Suppressor macrophage treated with lipopolysaccharide for 1 hour (primary cell): ENCODE measurements around the gene ATP6V0E1.

Experiments
- DNase-seq, 3 donors: peaks; one replicate each; pipeline ENCODE4 v3.0.0-alpha.2; 2020 to 2022

Gene ATP6V0E1

DNA sequence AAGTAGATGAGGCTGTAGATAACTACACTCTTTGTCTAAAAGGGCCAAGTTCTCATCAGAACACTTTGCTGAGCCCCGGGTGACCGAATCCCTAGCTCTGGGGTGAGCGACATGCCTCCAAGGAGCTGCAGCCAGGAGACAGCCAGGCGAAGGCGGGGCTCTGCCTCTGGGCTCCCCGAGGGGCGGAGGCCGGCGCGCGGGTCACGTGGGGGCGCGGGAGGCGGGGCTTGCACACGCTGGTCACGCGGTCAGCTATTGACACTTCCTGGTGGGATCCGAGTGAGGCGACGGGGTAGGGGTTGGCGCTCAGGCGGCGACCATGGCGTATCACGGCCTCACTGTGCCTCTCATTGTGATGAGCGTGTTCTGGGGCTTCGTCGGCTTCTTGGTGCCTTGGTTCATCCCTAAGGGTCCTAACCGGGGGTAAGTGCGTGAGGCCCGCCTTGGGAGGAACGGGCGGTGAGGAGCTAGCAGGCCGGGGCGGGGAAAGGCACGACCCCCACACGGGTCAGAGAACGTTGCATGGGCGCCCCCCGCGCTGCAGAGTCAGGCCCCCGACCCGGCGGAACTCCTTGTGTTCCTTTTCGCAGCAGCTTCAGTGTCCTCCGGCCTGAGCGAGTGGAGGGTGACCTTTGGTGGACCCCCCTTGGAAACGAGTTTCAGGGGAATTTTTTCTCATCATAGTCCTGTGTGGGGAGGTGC lies at the start of gene ATP6V0E1:
TSS of gene ATP6V0E1 (plus strand) at position 230 of the 702 bp plus-strand sequence. CDS start at position 320, 90 bp downstream.
- peak; percentile 95 to 97 (median 96) for DNase-seq

- DNase-seq: no peak
These were observed 48.5 kb upstream of the ATP6V0E1 start for GRCh38 chr5:172935096-172935495.

GRCh38 chr5:172936401-172936800 lies 47.2 kb upstream of the ATP6V0E1 start:
- DNase-seq: no peak

DNA sequence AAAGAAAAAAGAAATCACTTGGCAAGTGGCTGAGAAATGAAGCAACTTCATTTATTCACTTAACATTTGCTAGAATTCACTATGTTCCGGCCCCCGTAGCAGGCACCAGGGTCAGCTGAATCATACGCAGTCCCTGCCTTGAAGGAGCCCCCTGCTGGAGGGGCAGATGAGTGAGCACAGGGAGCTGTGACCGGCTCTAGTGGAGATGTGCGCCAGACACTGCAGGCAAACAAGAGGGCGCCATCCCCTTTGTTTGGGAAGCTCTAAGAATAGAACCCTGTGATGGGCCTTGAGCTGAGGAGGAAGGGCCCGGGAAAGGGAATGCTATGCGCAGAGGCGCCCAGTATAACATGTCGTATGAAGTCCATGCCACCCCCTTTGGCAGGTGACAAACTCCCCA lies 44.5 kb upstream of the ATP6V0E1 start:
- peak; percentile 37 to 57 (median 45) for DNase-seq

DNA sequence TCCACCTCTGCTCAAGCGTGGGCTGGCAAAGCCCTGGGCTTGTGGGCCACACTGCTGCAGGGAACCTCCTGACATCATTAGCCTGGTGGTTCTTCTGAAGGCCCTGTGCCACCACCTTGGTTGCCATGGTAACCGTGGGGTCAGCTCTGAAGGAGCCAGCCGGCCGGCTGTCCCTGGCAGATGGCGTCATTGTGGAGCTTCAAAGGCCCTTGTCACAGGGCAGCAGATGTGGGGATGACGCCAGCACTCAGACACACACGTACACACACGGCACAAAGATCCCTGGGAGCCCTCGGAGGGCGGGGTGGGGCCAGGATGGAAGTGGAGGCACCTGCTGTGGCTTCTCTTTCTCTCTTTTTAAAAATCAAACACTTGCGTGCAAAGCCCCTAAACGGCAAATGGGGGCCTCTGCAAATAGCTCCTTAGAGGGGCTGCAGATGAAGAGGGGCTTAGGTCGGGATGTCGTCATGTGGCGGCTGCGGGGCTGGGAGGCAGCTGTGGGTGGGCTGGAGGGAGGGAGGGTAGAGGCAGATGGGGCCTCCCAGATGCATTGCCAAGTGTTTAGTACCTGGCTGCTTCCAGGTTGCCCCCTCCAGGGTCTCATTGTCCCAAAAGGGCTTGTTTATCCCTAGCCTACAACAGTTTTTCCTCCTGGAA lies 43.8 kb upstream of the ATP6V0E1 start:
- no peak for DNase-seq

GRCh38 chr5:172940268-172941066 lies 43.1 kb upstream of the ATP6V0E1 start:
- DNase-seq: no peak

GRCh38 chr5:172941067-172941516 lies 42.5 kb upstream of the ATP6V0E1 start:
- no peak for DNase-seq

- no peak for DNase-seq
These were observed 41.0 kb upstream of the ATP6V0E1 start for GRCh38 chr5:172942556-172942955.

DNA sequence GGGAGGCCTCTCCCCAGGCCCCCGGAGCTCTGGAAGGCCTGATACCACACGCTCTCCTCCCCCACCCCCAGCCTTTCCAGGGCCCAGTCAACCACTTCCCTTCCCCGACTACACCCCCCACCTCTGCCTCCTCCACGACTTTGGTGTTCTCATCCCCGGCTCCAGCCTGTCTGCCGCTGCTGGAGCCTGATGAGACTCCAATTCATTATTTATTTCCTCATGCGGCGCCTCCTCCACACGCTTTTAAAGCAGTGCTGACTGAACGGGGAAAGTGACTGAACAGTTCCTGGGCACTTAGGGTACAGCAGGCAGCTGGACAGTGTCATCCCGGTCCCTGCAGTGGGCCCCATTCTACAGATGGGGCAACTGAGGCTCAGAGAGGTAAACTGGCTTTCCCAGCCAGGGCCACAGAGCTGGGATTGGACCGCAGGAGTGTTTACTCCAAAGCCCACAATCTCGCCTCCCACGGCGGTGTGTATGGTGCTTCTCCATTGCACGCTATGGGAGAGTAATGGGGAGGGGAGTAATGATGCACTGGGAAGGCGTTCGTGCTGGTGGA lies 40.2 kb upstream of the ATP6V0E1 start:
- DNase-seq: peak; percentile 48 to 70 (median 50)

DNA sequence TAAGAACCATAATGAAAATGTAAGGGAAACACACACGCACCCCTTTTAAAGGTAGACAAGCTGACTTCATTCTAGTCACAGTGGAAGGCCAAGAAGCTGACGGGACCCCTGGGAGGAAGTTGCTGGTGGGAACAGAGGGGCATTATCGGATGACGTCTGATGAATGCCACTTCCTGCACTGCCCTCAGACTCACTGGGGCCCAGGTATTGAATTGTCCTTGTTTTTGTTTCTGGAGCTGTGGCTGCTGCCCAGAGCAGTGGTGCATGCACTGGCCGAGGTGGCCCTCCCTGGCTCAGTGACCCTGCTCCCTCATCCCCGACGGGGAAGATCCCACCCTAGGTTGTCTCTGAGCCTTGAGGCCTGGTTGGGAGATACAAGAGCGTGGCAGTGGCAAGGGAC lies 39.7 kb upstream of the ATP6V0E1 start:
- no peak for DNase-seq

DNA sequence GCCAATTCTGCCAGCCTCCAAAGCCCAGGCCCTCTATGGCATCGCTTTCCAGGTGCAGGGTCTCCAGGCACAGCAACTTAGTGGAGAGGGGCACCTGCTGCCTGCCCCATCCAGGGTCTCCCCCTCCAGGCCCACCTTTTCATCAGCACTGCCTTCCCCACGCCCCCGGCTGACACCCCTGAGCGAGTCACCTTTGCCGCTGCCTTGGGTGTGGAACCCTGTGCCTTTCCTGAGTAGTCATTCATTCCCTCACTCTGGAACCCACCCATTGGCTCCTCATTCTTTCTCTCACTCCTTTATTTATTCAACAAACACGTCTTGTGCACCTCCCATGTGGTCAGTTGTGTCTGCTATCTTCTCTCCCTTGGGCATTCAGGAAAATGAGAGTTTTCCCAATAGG lies 38.8 kb upstream of the ATP6V0E1 start:
- DNase-seq: no peak

- no peak for DNase-seq
These were observed 38.4 kb upstream of the ATP6V0E1 start for GRCh38 chr5:172945151-172945550.

- no peak for DNase-seq
These were observed 37.4 kb upstream of the ATP6V0E1 start for GRCh38 chr5:172946146-172946545.

DNA sequence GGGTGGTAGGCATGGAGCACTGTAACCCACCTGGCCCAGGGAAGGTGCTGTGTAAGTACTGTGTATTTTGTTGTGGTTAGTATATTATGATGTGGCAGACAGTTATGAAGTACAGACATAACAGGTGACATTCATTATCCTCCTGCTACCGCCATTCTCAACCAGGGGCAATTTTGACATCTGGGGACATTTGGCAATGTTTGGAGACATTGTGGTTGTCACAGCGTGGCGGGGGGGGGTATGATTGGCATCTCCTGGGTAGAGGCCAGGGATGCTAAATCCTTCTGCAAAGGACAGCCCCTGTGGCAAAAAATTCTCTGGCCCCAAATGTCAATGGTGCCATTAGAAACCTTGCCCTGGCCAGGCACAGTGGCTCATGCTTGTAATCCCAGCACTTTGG lies 34.1 kb upstream of the ATP6V0E1 start:
- no peak for DNase-seq

- no peak for DNase-seq
These were observed 33.2 kb upstream of the ATP6V0E1 start for GRCh38 chr5:172950176-172950965.

GRCh38 chr5:172951371-172952033 lies 32.1 kb upstream of the ATP6V0E1 start:
- DNase-seq: peak in 1 of 3 donors; percentile 14

DNA sequence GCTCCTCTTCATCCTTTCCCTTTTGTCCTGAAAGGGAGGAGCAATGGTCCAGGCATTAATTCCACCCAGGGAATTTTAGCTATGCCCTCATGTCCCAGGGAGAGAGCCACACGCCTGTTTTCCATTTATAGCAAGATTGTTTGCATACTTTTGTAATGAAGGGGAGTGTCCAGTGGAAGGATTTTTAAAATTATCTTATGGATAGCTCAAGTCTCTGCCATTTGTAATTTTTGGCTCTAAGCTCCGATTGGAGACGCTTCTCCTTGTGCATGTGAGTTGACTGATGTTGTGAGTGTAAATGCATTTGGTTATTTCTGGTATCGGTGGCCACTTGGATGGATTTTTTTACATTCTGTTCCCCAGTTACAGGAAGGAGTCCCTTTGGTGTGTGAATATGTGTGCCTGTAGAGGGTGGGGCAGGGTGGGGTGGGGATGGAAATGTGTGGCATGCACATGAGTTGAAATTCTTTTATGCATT lies 31.5 kb upstream of the ATP6V0E1 start:
- DNase-seq: no peak

DNA sequence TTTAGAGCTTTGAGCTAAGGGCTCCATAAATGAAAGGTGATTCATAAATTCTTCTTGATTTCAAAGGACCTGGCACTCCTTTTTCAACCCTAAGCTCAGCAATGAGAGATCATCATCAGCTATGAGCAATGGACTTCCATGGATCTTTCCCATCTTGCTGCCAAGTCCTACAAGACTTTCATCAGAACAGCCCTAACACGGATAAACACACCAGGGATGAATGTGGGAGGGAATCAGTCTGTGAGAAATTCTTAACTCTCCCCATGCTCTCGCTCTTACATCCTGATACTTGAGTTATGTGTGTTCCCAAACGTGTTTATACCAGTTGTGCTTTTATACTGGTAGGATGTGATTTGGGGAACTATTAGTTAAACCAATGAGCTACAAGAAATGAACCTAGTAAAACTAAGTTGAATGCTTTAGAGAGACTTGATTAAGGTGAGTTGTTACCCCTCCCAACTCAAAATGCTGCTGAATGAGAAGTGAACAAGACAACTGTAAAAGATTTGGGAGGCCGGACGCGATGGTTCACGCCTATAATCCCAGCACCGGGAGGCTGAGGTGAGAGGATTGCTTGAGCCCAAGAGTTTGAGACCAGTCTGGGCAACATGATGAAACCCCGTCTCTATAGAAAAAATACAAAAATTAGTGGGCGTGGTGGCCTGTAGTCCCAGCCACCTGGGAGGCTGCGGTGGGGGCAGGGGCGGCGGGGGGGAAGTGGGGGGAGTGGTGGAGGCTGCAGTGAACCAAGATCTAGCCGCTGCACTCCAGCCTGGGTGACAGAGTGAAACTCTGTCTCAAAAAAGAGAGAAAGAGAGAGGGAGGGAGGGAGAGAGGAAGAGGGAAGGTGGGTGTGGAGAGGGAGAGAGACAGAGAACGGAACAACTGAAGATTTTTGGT lies 29.5 kb upstream of the ATP6V0E1 start:
- DNase-seq: no peak

- DNase-seq: no peak
These were observed 28.8 kb upstream of the ATP6V0E1 start for GRCh38 chr5:172954751-172955159.

GRCh38 chr5:172956228-172956627 lies 27.3 kb upstream of the ATP6V0E1 start:
- no peak for DNase-seq

DNA sequence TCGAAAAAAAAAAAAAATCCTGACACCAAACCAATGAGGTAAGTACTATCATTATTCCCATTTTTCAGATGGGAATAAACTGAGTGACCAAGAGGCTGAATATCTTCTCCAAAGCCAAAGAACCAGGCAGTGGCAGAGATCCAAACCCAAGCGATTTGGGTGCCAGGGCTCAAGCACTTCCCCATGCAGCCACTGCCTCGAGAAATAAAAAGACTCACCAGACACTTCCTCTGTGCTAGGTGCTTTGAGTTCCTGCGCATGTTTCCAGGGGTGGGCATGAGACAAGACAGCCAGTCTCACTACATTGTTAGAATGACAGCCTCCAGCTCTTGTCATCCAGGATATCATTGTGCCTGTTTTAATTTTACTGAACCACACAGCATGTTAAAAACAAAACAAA lies 26.6 kb upstream of the ATP6V0E1 start:
- peak in 2 of 3 donors; percentile 29 for DNase-seq
